T-helper 2 cell (primary cell): Measurements from ENCODE around the gene COL13A1.

Experiments
- DNase-seq, 5 experiments: peaks; one replicate each; pipeline versions ENCODE4 v3.0.0 to v3.0.0-alpha.2; 2012 to 2022

The COL13A1 gene

GRCh38 chr10:69892406-69892805, 90.7 kb downstream of the COL13A1 start:
- DNase-seq, result no peak

DNA sequence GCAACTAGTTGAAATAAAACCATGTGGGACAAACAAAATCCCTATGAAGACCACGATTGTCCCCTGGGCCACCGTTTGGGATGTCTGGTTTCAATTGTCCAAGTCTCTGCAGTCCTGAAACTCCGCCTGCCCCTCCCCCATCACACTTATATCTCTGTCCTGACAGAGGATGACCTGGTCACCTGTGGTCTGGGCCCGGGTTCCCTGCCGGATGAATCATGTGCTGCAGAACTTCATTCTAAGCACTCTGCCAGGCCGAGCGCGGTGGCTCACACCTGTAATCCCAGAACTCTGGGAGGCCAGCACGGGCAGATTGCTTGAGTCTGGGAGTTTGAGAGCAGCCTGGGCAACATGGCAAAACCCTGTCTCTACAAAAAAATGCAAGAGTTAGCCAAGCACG, 91.1 kb downstream of the COL13A1 start:
- DNase-seq, result no peak

- no peak for DNase-seq
Measured at GRCh38 chr10:69893271-69893900, 91.7 kb downstream of the COL13A1 start.

- no peak for DNase-seq
Measured at GRCh38 chr10:69894156-69894555, 92.5 kb downstream of the COL13A1 start.

- DNase-seq, result no peak
Measured at GRCh38 chr10:69895759-69896158, 94.1 kb downstream of the COL13A1 start.

DNA sequence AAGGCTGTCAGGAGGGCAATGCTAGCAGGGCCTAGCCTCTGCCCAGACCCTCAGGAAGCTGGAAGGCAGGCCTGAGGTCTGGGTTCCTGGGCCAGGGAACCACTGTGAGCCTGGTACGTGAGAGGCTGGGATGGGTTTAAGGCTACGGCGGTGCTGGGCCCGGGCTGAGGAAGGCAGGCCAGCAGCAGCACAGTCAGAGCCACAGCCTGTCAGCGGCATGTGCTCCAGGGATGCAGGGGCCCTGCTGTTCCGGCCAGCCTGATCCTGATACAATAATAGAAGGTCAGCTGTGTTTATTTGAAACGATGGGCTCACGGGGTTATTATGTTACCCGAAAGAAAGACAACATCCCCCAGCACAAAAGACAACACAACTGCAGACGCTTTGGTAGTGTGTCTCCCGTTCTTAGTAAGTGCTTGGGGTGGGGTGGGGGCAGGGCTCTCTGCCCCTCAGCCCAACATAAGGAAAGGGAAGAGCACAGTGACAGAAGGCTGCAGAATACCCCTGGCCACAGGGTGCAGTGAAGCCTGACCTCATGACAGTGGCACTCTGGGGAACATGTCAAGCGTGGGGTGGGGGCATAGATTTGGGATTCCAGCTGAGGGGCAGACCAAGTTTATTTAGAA, 95.0 kb downstream of the COL13A1 start:
- no peak for DNase-seq

- no peak for DNase-seq
Measured at GRCh38 chr10:69897432-69897831, 95.7 kb downstream of the COL13A1 start.

- DNase-seq, result no peak
Measured at GRCh38 chr10:69897999-69898398, 96.3 kb downstream of the COL13A1 start.

DNA sequence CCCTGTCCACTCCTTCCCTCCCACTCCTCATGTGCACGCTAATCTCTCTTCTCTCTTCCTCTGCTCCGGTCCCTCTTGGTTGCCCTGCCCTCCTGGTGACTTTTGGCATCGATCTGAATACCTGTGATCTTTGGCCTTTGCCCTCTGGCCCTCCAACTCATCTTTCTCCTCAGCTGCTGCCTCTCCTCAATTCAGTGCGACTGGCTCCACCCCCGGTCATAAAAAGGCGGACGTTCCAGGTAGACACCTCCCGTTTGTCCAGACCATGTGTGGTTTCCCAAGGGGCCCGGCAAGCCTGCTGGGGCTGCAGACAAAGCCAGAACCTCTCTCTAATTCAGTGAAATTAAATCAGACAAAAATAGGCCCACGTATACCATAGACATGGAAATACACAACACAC, 96.8 kb downstream of the COL13A1 start:
- DNase-seq, result no peak

DNA sequence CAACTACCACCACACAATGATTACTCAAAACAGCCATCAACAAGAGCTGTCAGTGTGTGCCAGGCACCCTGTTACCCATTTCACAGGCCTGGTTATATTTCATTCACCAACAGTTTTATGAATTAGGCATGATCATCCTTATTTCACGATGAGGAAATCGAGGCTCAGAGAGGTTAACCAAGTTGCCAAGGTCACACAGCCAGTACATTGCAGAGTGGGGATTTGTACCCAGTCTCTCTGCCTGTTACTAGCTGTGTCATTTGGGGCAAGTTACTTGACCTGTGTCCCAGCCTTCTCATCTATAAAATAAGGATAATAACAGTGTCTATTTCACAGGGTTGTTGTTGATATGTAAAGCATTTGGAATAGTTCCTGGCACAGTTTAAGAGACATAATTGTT, 97.2 kb downstream of the COL13A1 start:
- no peak for DNase-seq

DNA sequence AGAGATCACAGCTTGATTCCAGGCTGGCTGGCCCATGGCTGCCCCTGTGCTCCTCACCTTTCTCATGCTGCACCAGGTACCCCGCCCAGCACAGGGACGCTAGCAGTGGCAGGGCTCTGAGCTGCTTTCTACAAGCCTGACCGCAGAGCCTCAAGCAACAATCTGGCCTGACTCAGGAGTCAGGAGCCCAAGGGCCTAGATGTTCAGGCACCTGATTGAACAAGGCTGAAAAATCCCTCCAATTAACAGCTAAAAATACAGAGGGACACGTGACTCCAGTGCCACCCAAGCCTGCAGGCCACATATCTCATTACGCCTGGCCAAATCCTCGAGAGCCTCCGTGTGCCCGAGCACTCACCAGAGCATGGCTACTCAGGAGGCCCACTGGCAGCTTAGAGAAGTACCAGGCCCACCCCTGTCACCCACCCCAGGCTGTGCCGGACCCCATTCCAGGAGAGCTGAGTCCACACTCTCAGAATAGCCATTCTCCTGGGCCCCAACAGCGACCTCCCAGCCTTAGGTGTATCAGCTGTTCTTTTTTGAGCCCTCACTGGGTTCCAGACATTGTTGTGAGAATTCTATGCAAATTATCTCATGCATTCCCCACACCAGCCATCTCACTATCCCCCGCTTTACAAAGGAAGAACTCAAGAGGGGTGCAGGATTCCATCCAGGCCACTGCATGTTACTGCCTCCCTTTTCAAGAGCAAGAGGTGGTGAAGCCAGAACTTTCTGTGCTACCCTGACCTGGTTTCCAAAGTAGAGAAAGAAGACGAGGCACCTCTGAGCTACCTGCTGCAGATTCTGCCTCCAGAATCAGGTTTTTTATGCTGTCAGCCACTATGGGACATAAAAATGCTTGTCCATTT, 98.3 kb downstream of the COL13A1 start:
- DNase-seq, result no peak

- DNase-seq, result no peak
Measured at GRCh38 chr10:69901022-69901421, 99.3 kb downstream of the COL13A1 start.

GRCh38 chr10:69901628-69902505, 100.2 kb downstream of the COL13A1 start:
- peak in 1 of 5 experiments; percentile 16 for DNase-seq

DNA sequence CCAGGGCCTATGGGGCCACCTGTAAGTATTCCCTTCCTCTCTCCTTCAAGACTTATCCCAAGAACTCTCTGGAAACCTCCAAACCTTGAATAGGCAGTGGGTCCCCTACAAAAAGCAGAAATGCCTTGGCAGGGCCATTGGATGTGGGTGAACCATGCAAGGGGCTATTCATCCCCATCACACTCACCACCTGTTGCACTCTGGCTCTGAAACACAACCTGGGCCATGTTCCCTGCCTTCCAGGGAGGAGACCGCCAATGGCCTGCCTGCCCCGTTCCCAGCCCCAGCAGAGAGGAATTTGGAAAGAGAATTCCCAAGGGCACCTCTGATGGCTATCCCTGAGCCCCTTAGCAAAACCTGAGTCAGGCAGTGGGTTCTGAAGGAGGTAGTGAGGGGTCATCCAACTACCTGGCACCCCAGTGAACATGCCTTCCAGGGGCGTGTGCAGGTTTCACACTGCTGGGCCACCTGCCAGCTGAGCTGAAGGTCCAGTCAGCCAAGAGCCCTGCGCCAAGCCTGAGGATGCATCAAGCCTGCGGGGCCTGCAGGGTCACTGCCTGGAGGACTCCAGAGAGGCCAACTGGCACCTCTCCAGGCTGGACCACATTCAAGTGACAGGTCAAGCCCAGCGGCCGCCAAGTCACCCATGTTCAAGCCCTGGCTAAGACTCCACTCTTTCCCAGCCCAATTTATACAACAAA, 101.3 kb downstream of the COL13A1 start:
- no peak for DNase-seq

DNA sequence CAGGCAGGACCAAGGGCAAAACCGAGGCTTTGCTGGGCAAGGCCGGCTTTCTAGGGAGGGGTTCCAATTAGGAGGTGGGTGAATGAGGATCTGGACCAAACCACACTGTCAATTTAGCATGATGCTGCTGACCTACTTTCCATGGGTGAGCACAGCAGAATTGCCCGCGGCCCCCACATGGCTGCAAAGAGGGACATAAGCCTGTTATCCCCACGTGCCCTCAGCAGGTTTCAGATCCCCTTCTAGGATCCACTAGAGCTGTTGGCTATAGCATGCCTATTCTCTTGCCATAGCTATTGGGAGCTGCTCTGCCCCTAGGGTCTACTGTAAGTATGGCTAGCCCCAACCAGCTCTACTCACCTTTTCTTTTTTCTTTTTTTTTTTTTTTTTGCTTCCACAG, 102.8 kb downstream of the COL13A1 start:
- DNase-seq, result no peak

DNA sequence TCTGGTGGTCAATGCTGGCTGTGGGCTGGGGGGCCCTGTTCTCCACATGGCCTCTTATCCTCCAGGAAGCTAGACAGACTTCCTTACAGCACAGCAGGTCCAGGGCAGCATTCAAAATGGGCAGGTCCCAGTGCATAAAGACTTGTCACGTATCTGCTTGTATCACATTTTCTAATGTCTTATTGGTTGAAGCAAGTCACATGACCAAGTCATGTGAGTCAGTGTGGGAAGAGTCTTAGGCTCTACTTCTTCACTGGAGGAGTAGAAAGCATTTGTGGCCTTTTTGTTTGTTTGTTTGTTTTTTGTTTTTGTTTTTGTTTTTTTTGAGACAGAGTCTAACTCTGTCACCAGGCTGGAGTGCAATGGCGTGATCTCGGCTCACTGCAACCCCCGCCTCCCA, 104.7 kb downstream of the COL13A1 start:
- no peak for DNase-seq

DNA sequence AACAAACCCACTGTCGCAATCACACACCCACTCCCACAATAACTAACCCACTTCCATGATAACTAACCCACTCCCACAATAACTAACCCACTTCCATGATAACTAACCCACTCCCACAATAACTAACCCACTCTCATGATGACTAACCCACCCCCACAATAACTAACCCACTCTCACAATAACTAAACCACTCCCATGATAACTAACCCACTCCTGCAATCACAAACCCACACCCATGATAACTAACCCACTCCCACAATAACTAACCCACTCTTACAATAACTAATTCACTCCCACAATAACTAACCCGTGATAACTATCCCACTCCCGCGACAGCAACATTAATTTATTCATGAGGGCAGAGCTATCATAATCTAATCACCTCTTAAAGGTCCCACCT, 105.8 kb downstream of the COL13A1 start:
- no peak for DNase-seq

DNA sequence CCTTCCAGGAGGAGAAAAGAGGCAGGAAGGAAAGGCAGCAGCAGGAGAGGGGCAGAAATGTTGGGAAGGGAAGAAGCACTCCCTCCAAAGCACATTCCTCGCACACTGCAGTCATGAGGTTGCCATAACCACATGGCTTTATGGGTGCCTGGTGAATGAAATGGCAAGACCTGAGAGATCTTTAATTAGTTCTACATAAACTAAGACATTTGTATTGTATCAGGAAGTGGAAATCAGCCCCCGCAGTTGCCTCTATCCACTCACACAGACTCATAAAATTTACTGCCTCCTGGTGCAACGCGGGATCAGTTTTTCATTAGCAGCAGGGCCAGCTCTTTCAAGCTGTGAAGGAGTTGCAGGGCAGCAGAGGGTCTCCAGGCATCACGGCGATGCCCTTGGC, 106.4 kb downstream of the COL13A1 start:
- DNase-seq, result no peak

- DNase-seq, result no peak
Measured at GRCh38 chr10:69910561-69910960, 108.9 kb downstream of the COL13A1 start.

DNA sequence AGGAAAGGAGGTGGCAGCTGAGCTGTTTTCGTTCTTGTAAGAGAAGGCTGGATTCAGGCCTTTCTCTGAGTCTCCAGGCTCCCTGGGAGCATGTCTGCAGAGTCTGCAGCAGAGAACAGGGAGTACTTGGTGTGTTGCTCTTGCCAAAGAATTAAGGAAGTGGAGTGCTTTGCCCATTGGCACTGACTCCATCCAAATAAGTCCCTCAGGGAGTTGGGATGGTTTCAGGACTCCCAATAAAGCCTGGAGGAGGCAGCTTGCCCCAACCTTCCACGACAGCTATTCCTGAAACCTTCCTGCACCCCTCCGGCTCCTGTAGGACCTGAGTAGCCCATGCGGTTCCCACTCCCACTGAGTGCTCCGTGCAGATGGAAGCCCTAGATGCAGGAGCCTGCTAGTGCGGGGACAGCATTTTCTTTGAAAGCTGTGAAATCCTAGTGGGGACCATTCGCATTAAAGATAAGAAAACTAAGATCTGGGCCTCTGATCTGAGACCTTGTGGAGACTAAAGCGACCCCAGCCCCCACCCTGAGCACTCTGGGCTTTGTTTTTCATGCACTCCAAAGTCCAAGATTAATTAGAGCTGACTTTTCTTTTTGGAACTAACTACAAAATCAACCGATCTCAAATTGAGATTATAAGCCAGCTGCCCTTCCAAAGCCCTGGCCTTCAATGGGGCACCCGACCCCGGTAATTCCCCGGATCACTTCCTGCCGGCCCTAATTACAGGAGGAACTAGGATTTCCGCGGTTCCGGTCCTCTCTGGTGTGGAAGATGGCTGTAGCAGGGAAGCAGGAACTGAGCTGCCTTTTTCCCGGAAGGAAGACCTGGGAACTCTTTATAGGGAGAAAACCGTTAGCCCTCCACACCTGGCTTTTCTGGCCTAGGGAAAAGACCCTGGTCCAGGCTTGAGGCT, 110.2 kb downstream of the COL13A1 start:
- no peak for DNase-seq

- DNase-seq, result no peak
Measured at GRCh38 chr10:69912589-69912988, 110.9 kb downstream of the COL13A1 start.
